NOMO-1 (cell line): ENCODE results near the gene CAPG.
A peak's percentile ranks its signal among the peaks of the same experiment; 100 is the strongest.
"Not testable (repeated sequence)": the region's sequence is repeated elsewhere in the genome, so short reads cannot be mapped to it uniquely, and the experiment has no call there.

Source experiments
- DNase-seq, 2 experiments: peaks; one replicate each; lab custom pipeline; 2025; ENCODE audit not compliant: unreplicated experiment in 2 of 2; lab: John Stamatoyannopoulos, UW

Gene CAPG

GRCh38 chr2:85398426-85399182, 11.6 kb downstream of the CAPG start:
- DNase-seq, result no peak

- DNase-seq, result no peak
Observed at GRCh38 chr2:85397925-85398331, 12.2 kb downstream of the CAPG start.

- no peak for DNase-seq
Observed at GRCh38 chr2:85396531-85397470, 13.4 kb downstream of the CAPG start.

GRCh38 chr2:85395912-85396475, 14.2 kb downstream of the CAPG start:
- DNase-seq, result no peak

- DNase-seq, result no peak
Observed at GRCh38 chr2:85394976-85395375, 15.2 kb downstream of the CAPG start.

- DNase-seq, result no peak
Observed at GRCh38 chr2:85394261-85394681, 15.9 kb downstream of the CAPG start.

GRCh38 chr2:85393836-85394235, 16.3 kb downstream of the CAPG start:
- DNase-seq, result no peak

- peak; percentile 27 to 43 for DNase-seq
Observed at GRCh38 chr2:85390941-85391669, 19.1 kb downstream of the CAPG start.

- DNase-seq, result no peak
Observed at GRCh38 chr2:85388878-85389538, 21.2 kb downstream of the CAPG start.

GRCh38 chr2:85387754-85388153, 22.4 kb downstream of the CAPG start:
- no peak for DNase-seq

GRCh38 chr2:85385746-85386145, 24.4 kb downstream of the CAPG start:
- no peak for DNase-seq

GRCh38 chr2:85383850-85384249, 26.3 kb downstream of the CAPG start:
- DNase-seq, result no peak

- not testable (repeated sequence) for DNase-seq
Observed at GRCh38 chr2:85383151-85383550, 27.0 kb downstream of the CAPG start.

- DNase-seq, result no peak
Observed at GRCh38 chr2:85380048-85380447, 30.1 kb downstream of the CAPG start.

- DNase-seq, result no peak
Observed at GRCh38 chr2:85378257-85378656, 31.9 kb downstream of the CAPG start.

GRCh38 chr2:85377083-85377482, 33.1 kb downstream of the CAPG start:
- DNase-seq, result no peak

- no peak for DNase-seq
Observed at GRCh38 chr2:85376291-85377065, 33.7 kb downstream of the CAPG start.

GRCh38 chr2:85371045-85371444, 39.1 kb downstream of the CAPG start:
- no peak for DNase-seq

GRCh38 chr2:85369500-85369899, 40.7 kb downstream of the CAPG start:
- no peak for DNase-seq
